ENCODE results near the gene MYO19. TPM values are rescaled to one million over a fixed set of nuclear protein-coding genes. Genes with fewer than 3 reads are reported as not detected.
A peak's percentile ranks its signal among the peaks of the same experiment; 100 is the strongest.

Gene MYO19
- total RNA-seq, 1 experiment from 2014 or later, result 167 TPM

- TF ChIP-seq RAD21 (IDR thresholded peaks at IDR 0.05; ENCODE audit: low read depth), result no peak
Observed at GRCh38 chr17:36501351-36501750, 33.3 kb downstream of the MYO19 start (continued).

GRCh38 chr17:36500745-36501225, 33.9 kb downstream of the MYO19 start:
- H3K27ac ChIP-seq (ENCODE audit: low read depth, low read length), result no peak overlapping the region
- ATAC-seq (0 out of 2 replicates have a peak, but pooled peaks have one; percentile 21), DNase-seq (ENCODE audit: low read depth, low spot score) (no peak)
- ChIA-PET CTCF (no interaction called here), POLR2A (no interaction called here), RAD21 (ENCODE audit: low non-redundant PET in 1 of 2, low total read pairs in 2 of 2, uncharacterized antibody in 2 of 2, unreplicated experiment in 2 of 2) (no interaction called here)
- BruUV-seq (replicated peaks), result no TSS peak
- no peaks in the 10 kb centered on the region for H3K27me3 ChIP-seq (ENCODE audit: insufficient read depth, low read length)
- no peak for TF ChIP-seq EZH2phosphoT487 (IDR thresholded peaks at IDR 0.05; ENCODE audit: borderline replicate concordance)
- no peak for TF ChIP-seq RAD21 (IDR thresholded peaks at IDR 0.05; ENCODE audit: low read depth)
- intact Hi-C loops (cut with micrococcal nuclease), result no loop called here
- no peak overlapping the region for H3K4me3 ChIP-seq (replicated peaks in 1 of 2; ENCODE audit: low read depth in 1 of 2, low read length in 2 of 2)
- no peak overlapping the region for H3K9ac ChIP-seq (ENCODE audit: low read length)
- H3K36me3 ChIP-seq (ENCODE audit: control insufficient read depth in 1 of 2, insufficient read depth in 2 of 2, low read length in 2 of 2), result peaks cover 53 to 63% of the 10 kb centered on the region in 2 experiments
- H3K4me1 ChIP-seq (ENCODE audit: control insufficient read depth in 1 of 2, insufficient read depth in 2 of 2, low read length in 2 of 2), result no peaks in the 10 kb centered on the region
- no peaks in the 10 kb centered on the region for H3K79me2 ChIP-seq (ENCODE audit: insufficient read depth, low read length)
- no peaks in the 10 kb centered on the region for H3K9me3 ChIP-seq (ENCODE audit: control insufficient read depth in 1 of 2, insufficient read depth in 1 of 2, low read depth in 1 of 2, low read length in 2 of 2)
- no peaks in the 10 kb centered on the region for H4K20me1 ChIP-seq (ENCODE audit: insufficient read depth)
- H3K4me2 ChIP-seq (ENCODE audit: low read length), result no peak overlapping the region
- no peaks in the 10 kb centered on the region for H3K9me2 ChIP-seq (ENCODE audit: insufficient read depth)
- no peak overlapping the region for H2AFZ ChIP-seq (ENCODE audit: low read depth, low read length, poor library complexity, severe bottlenecking)

DNA sequence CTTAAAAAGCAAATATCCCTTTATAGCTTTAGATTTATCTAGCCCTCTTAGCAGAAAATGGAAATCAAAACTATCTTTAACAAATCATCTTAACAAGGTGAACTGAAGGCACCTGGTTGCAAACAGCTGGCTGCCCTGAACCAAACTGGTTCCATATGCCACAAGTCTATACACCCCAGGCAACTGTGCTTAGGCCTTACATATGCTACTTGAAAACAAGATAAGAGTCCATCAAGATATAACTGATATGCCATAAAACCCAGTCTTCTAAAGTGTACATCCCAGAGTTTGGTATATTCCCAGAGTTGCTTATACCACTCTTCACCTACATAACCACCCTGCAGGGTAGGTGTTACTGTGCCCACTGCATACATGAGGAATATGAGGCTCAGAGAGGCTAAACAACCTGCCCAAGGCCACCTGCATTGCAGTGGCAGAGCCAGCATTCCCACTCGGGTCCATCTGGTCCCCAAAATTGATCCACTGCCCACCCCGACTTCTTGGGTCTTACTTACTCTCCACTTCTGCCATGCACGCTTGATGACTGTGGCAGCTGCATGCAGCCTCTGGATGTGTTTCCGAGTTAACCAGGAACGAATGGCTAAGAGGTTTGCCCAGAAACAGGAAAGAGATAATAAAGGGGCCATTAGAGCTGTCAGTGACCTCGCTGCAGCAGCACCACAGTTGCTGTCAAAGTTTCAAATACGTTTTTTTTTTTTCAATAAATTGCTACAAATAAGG, 35.9 kb downstream of the MYO19 start:
- H3K27ac ChIP-seq (ENCODE audit: low read depth, low read length), result no peak overlapping the region
- no peak for TF ChIP-seq ZFX (IDR thresholded peaks at IDR 0.05)
- no peak for TF ChIP-seq TCF7L2 (IDR thresholded peaks at IDR 0.05; ENCODE audit: borderline replicate concordance, extremely low read depth, insufficient read depth, insufficient read length)
- TF ChIP-seq YY1 (IDR thresholded peaks at IDR 0.05; ENCODE audit: extremely low read depth, insufficient replicate concordance, low read depth, low read length), result no peak
- no peak for TF ChIP-seq RAD21 (IDR thresholded peaks at IDR 0.05; ENCODE audit: low read depth)
- TF ChIP-seq EZH2phosphoT487 (IDR thresholded peaks at IDR 0.05; ENCODE audit: borderline replicate concordance), result no peak
- no peak overlapping the region for H3K9ac ChIP-seq (ENCODE audit: low read length)
- no peaks in the 10 kb centered on the region for H3K27me3 ChIP-seq (ENCODE audit: insufficient read depth, low read length)
- no peak for DNase-seq (ENCODE audit: low read depth, low spot score)
- H4K20me1 ChIP-seq (ENCODE audit: insufficient read depth), result 0 out of 2 replicates have a peak, but pooled peaks cover 5% of the 10 kb centered on the region
- ATAC-seq, result no peak
- no TSS peak for BruUV-seq (replicated peaks)
- intact Hi-C loops (cut with micrococcal nuclease), result no loop called here
- no peaks in the 10 kb centered on the region for H3K9me3 ChIP-seq (ENCODE audit: control insufficient read depth in 1 of 2, insufficient read depth in 1 of 2, low read depth in 1 of 2, low read length in 2 of 2)
- RAD21 ChIA-PET (ENCODE audit: low non-redundant PET in 1 of 2, low total read pairs in 2 of 2, uncharacterized antibody in 2 of 2, unreplicated experiment in 2 of 2), result no interaction called here
- no peaks in the 10 kb centered on the region for H3K79me2 ChIP-seq (ENCODE audit: insufficient read depth, low read length)
- POLR2A ChIA-PET, result no interaction called here
- no peaks in the 10 kb centered on the region for H3K9me2 ChIP-seq (ENCODE audit: insufficient read depth)
- H3K4me2 ChIP-seq (ENCODE audit: low read length), result no peak overlapping the region
- H3K36me3 ChIP-seq (ENCODE audit: control insufficient read depth in 1 of 2, insufficient read depth in 2 of 2, low read length in 2 of 2), result peaks cover 52 to 63% of the 10 kb centered on the region in 2 experiments
- no peak overlapping the region for H3K4me3 ChIP-seq (replicated peaks in 1 of 2; ENCODE audit: low read depth in 1 of 2, low read length in 2 of 2)
- H3K4me1 ChIP-seq (ENCODE audit: control insufficient read depth in 1 of 2, insufficient read depth in 2 of 2, low read length in 2 of 2), result no peaks in the 10 kb centered on the region
- CTCF ChIA-PET, result interaction anchor here (0.7 to 1.8 kb wide), 3 partner anchors 16 to 530 kb away, joined by 3 to 5 read pairs (median 3); no protein-coding TSS in a partner anchor
- no peak overlapping the region for H2AFZ ChIP-seq (ENCODE audit: low read depth, low read length, poor library complexity, severe bottlenecking)

All from HCT116 (cell line).